Activated T-helper 1 cell treated with anti-CD3 and anti-CD28 coated beads, Interleukin-12 subunit alpha, Interleukin-12 subunit beta, Interleukin-2, Interleukin-4 antibody, amounts not matched to agents 30 ng/mL and 10 ng/mL and 1 ng/mL, durations not matched to agents 14 hours and 24 hours and 36 hours (primary cell): Measurements from ENCODE around the gene DOCK9. TPM values are rescaled to one million over a fixed set of nuclear protein-coding genes. Genes with fewer than 3 reads are reported as not detected.
A peak's percentile ranks its signal among the peaks of the same experiment; 100 is the strongest.

ENCODE experiments used
- DNase-seq: peaks from one replicate; pipeline ENCODE4 v3.0.0; 2021; ENCODE audit warnings: low spot score
- H3K27ac Mint-ChIP-seq: one replicate; pipeline ENCODE4 v1.8.0; 2021; ENCODE audit warnings: mild to moderate bottlenecking, mixed read lengths
- H3K27me3 Mint-ChIP-seq: one replicate; pipeline ENCODE4 v1.8.0; 2022; ENCODE audit warnings: mild to moderate bottlenecking, moderate library complexity, mixed read lengths; ENCODE audit not compliant: insufficient read depth
- H3K36me3 Mint-ChIP-seq: one replicate; pipeline ENCODE4 v1.8.0; 2021; ENCODE audit warnings: low read depth, mixed read lengths
- H3K4me1 Mint-ChIP-seq: one replicate; pipeline ENCODE4 v1.8.0; 2021; ENCODE audit warnings: low read depth, mixed read lengths
- H3K4me3 Mint-ChIP-seq: one replicate; pipeline ENCODE4 v1.8.0; 2021; ENCODE audit warnings: mild to moderate bottlenecking, moderate library complexity, mixed read lengths
- H3K9me3 Mint-ChIP-seq: one replicate; pipeline ENCODE4 v1.8.0; 2021; ENCODE audit warnings: mixed read lengths
- intact Hi-C: fragments of 100-400 bp; cut with micrococcal nuclease; formaldehyde crosslinking; loops from one replicate; pipeline ENCODE4 v1.15.1; 2024
- total RNA-seq: library from RNA; stranded (reverse); gene quantifications from 2 replicates; pipeline ENCODE4 v1.2.3, GENCODE V29; 2022

DOCK9 gene
- total RNA-seq, 1 donor from 2014 or later: 36.0 TPM

GRCh38 chr13:98927951-98928927 lies 49.6 kb downstream of the DOCK9 start:
- intact Hi-C loops: no loop called here
- H3K4me3 Mint-ChIP-seq: no peak overlapping the region
- H3K4me1 Mint-ChIP-seq: peaks cover 7% of the 10 kb centered on the region
- H3K36me3 Mint-ChIP-seq: peaks cover 18% of the 10 kb centered on the region
- H3K27ac Mint-ChIP-seq: no peak overlapping the region
- H3K27me3 Mint-ChIP-seq: no peaks in the 10 kb centered on the region
- H3K9me3 Mint-ChIP-seq: peaks cover under 1% of the 10 kb centered on the region
- no peak for DNase-seq

- no peak for DNase-seq
- H3K27ac Mint-ChIP-seq: no peak overlapping the region
- intact Hi-C loops: no loop called here
- H3K4me3 Mint-ChIP-seq: no peak overlapping the region
- peaks cover 7% of the 10 kb centered on the region for H3K4me1 Mint-ChIP-seq
- H3K9me3 Mint-ChIP-seq: no peaks in the 10 kb centered on the region
- no peaks in the 10 kb centered on the region for H3K27me3 Mint-ChIP-seq
- H3K36me3 Mint-ChIP-seq: peaks cover 37% of the 10 kb centered on the region
Observed at GRCh38 chr13:98925949-98926348, 51.9 kb downstream of the DOCK9 start.

GRCh38 chr13:98923641-98924397 lies 54.0 kb downstream of the DOCK9 start:
- H3K36me3 Mint-ChIP-seq: peaks cover 45% of the 10 kb centered on the region
- H3K27ac Mint-ChIP-seq: no peak overlapping the region
- no peaks in the 10 kb centered on the region for H3K9me3 Mint-ChIP-seq

GRCh38 chr13:98922306-98922705 lies 55.6 kb downstream of the DOCK9 start:
- DNase-seq: no peak
- H3K4me3 Mint-ChIP-seq: no peak overlapping the region
- H3K9me3 Mint-ChIP-seq: no peaks in the 10 kb centered on the region
- no peaks in the 10 kb centered on the region for H3K27me3 Mint-ChIP-seq
- intact Hi-C loops: no loop called here
- no peak overlapping the region for H3K27ac Mint-ChIP-seq
- H3K36me3 Mint-ChIP-seq: peaks cover 51% of the 10 kb centered on the region
- H3K4me1 Mint-ChIP-seq: peaks cover 24% of the 10 kb centered on the region

More at GRCh38 chr13:98923641-98924397, 54.0 kb downstream of the DOCK9 start:
- Mint-ChIP-seq H3K27me3 (no peaks in the 10 kb centered on the region), H3K4me1 (peaks cover 13% of the 10 kb centered on the region), H3K4me3 (no peak overlapping the region)
- DNase-seq: no peak
- intact Hi-C loops: no loop called here

- H3K36me3 Mint-ChIP-seq: peaks cover 49% of the 10 kb centered on the region
- H3K4me1 Mint-ChIP-seq: peaks cover 24% of the 10 kb centered on the region
- no peaks in the 10 kb centered on the region for H3K27me3 Mint-ChIP-seq
- H3K9me3 Mint-ChIP-seq: no peaks in the 10 kb centered on the region
- H3K4me3 Mint-ChIP-seq: no peak overlapping the region
- DNase-seq: no peak
- intact Hi-C loops: no loop called here
- H3K27ac Mint-ChIP-seq: peak overlapping the region; percentile 52
Observed at GRCh38 chr13:98921786-98922185, 56.1 kb downstream of the DOCK9 start.

- no peaks in the 10 kb centered on the region for H3K27me3 Mint-ChIP-seq
- no peak for DNase-seq
- H3K27ac Mint-ChIP-seq: peak overlapping the region; percentile 52
- H3K9me3 Mint-ChIP-seq: no peaks in the 10 kb centered on the region
- intact Hi-C loops: no loop called here
- peaks cover 48% of the 10 kb centered on the region for H3K36me3 Mint-ChIP-seq
- peaks cover 27% of the 10 kb centered on the region for H3K4me1 Mint-ChIP-seq
- H3K4me3 Mint-ChIP-seq: no peak overlapping the region
Observed at GRCh38 chr13:98921015-98921580, 56.8 kb downstream of the DOCK9 start.

- H3K4me1 Mint-ChIP-seq: peaks cover 34% of the 10 kb centered on the region
- H3K4me3 Mint-ChIP-seq: no peak overlapping the region
- intact Hi-C loops: loop anchor here (1.0 to 10.0 kb wide), 3 partner anchors 9 to 945 kb away; no protein-coding TSS in a partner anchor
- H3K36me3 Mint-ChIP-seq: peaks cover 53% of the 10 kb centered on the region
- no peak overlapping the region for H3K27ac Mint-ChIP-seq
- no peaks in the 10 kb centered on the region for H3K9me3 Mint-ChIP-seq
- no peaks in the 10 kb centered on the region for H3K27me3 Mint-ChIP-seq
- no peak for DNase-seq
Observed at GRCh38 chr13:98919566-98919965, 58.3 kb downstream of the DOCK9 start.

GRCh38 chr13:98918771-98919170 lies 59.1 kb downstream of the DOCK9 start:
- intact Hi-C loops: loop anchor here (1.0 to 10.0 kb wide), 3 partner anchors 8 to 944 kb away; no protein-coding TSS in a partner anchor

GRCh38 chr13:98917116-98917515 lies 60.7 kb downstream of the DOCK9 start:
- peaks cover 56% of the 10 kb centered on the region for H3K36me3 Mint-ChIP-seq
- peaks cover 52% of the 10 kb centered on the region for H3K4me1 Mint-ChIP-seq
- intact Hi-C loops: loop anchor here (10.0 kb wide), 1 partner anchor 942 kb away; no protein-coding TSS in a partner anchor

More at GRCh38 chr13:98918771-98919170, 59.1 kb downstream of the DOCK9 start:
- Mint-ChIP-seq H3K36me3 (peaks cover 55% of the 10 kb centered on the region), H3K4me3 (no peak overlapping the region), H3K4me1 (peaks cover 40% of the 10 kb centered on the region), H3K27ac (peak overlapping the region; percentile 76), H3K9me3 (no peaks in the 10 kb centered on the region), H3K27me3 (no peaks in the 10 kb centered on the region)
- DNase-seq: no peak

GRCh38 chr13:98916403-98916802 lies 61.5 kb downstream of the DOCK9 start:
- no peak for DNase-seq
- H3K36me3 Mint-ChIP-seq: peaks cover 49% of the 10 kb centered on the region
- H3K27me3 Mint-ChIP-seq: no peaks in the 10 kb centered on the region
- H3K4me1 Mint-ChIP-seq: peaks cover 52% of the 10 kb centered on the region
- H3K9me3 Mint-ChIP-seq: no peaks in the 10 kb centered on the region
- intact Hi-C loops: loop anchor here (10.0 kb wide), 1 partner anchor 942 kb away; no protein-coding TSS in a partner anchor
- H3K4me3 Mint-ChIP-seq: no peak overlapping the region
- H3K27ac Mint-ChIP-seq: no peak overlapping the region

More at GRCh38 chr13:98917116-98917515, 60.7 kb downstream of the DOCK9 start:
- DNase-seq: no peak
- Mint-ChIP-seq H3K4me3 (no peak overlapping the region), H3K27me3 (no peaks in the 10 kb centered on the region), H3K9me3 (no peaks in the 10 kb centered on the region), H3K27ac (no peak overlapping the region)

GRCh38 chr13:98915981-98916380 lies 61.9 kb downstream of the DOCK9 start:
- H3K4me1 Mint-ChIP-seq: peaks cover 55% of the 10 kb centered on the region
- peaks cover 44% of the 10 kb centered on the region for H3K36me3 Mint-ChIP-seq
- no peaks in the 10 kb centered on the region for H3K27me3 Mint-ChIP-seq
- intact Hi-C loops: loop anchor here (10.0 kb wide), 1 partner anchor 941 kb away; no protein-coding TSS in a partner anchor
- H3K27ac Mint-ChIP-seq: no peak overlapping the region
- H3K4me3 Mint-ChIP-seq: no peak overlapping the region
- no peak for DNase-seq
- no peaks in the 10 kb centered on the region for H3K9me3 Mint-ChIP-seq

GRCh38 chr13:98915563-98915962 lies 62.3 kb downstream of the DOCK9 start:
- no peaks in the 10 kb centered on the region for H3K9me3 Mint-ChIP-seq
- intact Hi-C loops: loop anchor here (10.0 kb wide), 1 partner anchor 941 kb away; no protein-coding TSS in a partner anchor

More at GRCh38 chr13:98915563-98915962, 62.3 kb downstream of the DOCK9 start:
- no peak overlapping the region for H3K27ac Mint-ChIP-seq
- H3K36me3 Mint-ChIP-seq: peaks cover 40% of the 10 kb centered on the region
- no peaks in the 10 kb centered on the region for H3K27me3 Mint-ChIP-seq
- H3K4me3 Mint-ChIP-seq: no peak overlapping the region
- DNase-seq: no peak
- peaks cover 60% of the 10 kb centered on the region for H3K4me1 Mint-ChIP-seq
